OCI-LY1 (cell line): ENCODE results near the gene HOXD9.

Experiments
- EZH2 ChIP-seq: fragments of 200-600 bp; sonication (generic), shearing (Covaris generic); IDR thresholded peaks from 2 replicates; pipeline ENCODE4 v1.8.0; 2017; ENCODE audit warnings: borderline replicate concordance, mixed run types, mild to moderate bottlenecking, antibody characterized with exemption, low read length, moderate library complexity, mixed read lengths
- TF ChIP-seq, protein P1 (sequence below): fragments of 200-600 bp; sonication (generic), shearing (Covaris generic); IDR thresholded peaks from 2 replicates; pipeline ENCODE4 v1.5.1; 2017; ENCODE audit warnings: mild to moderate bottlenecking, antibody characterized with exemption, low read length, moderate library complexity, mixed read lengths

DNA sequence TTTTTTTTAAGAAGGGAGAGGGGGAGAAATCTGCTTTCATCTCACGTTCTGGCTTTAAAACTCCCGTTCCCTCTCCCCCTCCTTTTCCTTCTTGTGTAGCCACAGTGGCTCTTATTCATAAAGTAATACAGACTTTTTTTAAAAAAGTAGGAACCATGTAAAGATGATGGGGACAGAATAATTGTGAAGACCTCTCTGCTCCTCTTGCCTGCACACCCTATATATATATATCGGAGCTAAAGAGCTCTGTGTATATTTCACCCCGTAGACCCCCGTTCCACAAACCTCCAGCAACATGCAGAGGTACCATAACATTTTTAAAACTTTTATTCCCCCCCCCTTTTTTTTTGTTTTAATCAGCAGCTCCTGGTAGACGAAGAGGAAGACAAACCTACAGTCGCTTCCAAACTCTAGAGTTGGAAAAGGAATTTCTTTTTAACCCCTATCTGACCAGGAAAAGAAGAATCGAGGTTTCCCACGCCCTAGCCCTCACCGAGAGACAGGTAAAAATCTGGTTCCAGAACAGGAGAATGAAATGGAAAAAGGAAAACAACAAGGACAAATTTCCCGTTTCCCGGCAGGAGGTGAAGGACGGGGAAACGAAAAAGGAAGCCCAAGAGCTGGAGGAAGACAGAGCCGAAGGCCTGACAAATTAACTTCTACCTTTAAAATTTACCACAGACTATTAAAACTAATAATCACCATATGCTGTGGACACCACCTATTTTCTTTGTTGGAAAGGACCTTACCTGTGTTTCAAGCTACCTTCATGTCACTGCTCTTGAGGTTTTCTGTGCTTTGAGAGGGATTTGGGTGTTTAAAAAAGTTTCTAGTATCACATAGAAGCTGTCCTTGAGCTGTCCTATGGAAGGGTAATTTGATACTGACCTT, 8.7 kb downstream of the HOXD9 start:
- TF ChIP-seq, protein P1, sequence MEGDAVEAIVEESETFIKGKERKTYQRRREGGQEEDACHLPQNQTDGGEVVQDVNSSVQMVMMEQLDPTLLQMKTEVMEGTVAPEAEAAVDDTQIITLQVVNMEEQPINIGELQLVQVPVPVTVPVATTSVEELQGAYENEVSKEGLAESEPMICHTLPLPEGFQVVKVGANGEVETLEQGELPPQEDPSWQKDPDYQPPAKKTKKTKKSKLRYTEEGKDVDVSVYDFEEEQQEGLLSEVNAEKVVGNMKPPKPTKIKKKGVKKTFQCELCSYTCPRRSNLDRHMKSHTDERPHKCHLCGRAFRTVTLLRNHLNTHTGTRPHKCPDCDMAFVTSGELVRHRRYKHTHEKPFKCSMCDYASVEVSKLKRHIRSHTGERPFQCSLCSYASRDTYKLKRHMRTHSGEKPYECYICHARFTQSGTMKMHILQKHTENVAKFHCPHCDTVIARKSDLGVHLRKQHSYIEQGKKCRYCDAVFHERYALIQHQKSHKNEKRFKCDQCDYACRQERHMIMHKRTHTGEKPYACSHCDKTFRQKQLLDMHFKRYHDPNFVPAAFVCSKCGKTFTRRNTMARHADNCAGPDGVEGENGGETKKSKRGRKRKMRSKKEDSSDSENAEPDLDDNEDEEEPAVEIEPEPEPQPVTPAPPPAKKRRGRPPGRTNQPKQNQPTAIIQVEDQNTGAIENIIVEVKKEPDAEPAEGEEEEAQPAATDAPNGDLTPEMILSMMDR = no peak
- TF ChIP-seq EZH2 = no peak
